Measurements from ENCODE around the gene NPAS3. TPM values are rescaled to one million over a fixed set of nuclear protein-coding genes. Genes with fewer than 3 reads are reported as not detected.

NPAS3 gene
- total and polyA plus RNA-seq, 2 of the 8 experiments (the other 6 are each of a cell fraction or from before 2014, with no cell fraction given), result 0.11 to 0.60 TPM

- Histone ChIP-seq H4K8ac (ENCODE audit: extremely low read depth, insufficient read depth, low read length) (no peak overlapping the region), H3K36me3 (ENCODE audit: control insufficient read depth in 2 of 4, insufficient read depth in 4 of 4, low read length in 3 of 4) (no peaks in the 10 kb centered on the region), H2BK12ac (ENCODE audit: low read depth, low read length) (no peak overlapping the region), H2BK5ac (ENCODE audit: low read depth, low read length) (no peak overlapping the region), H2BK15ac (ENCODE audit: low read length) (no peak overlapping the region), H4K5ac (ENCODE audit: insufficient read length, low read depth, low read length) (no peak overlapping the region), H3K4ac (replicated peaks; ENCODE audit: insufficient read length, low read depth, low read length) (no peak overlapping the region), H3K4me1 (replicated peaks in 1 of 4; ENCODE audit: control insufficient read depth in 3 of 4, insufficient read depth in 4 of 4, low read length in 3 of 4) (0 out of 7 replicates have a peak, but pooled peaks cover 0 to 2% (median 0%) of the 10 kb centered on the region in 4 experiments), H3K27me3 (replicated peaks in 1 of 4; ENCODE audit: control insufficient read depth in 3 of 4, extremely low read depth in 1 of 4, insufficient read depth in 3 of 4, low read length in 3 of 4) (no peaks in the 10 kb centered on the region), H2BK20ac (ENCODE audit: low read length) (no peak overlapping the region), H3K18ac (ENCODE audit: extremely low read depth, low read length) (no peak overlapping the region), H2AFZ (ENCODE audit: low read length) (no peak overlapping the region), H3K9ac (replicated peaks in 1 of 4; ENCODE audit: extremely low read depth in 1 of 4, low read depth in 3 of 4, low read length in 3 of 4) (no peak overlapping the region), H3K4me3 (ENCODE audit: extremely low read depth in 1 of 4, insufficient read depth in 2 of 4, low read depth in 3 of 4, low read length in 4 of 4) (no peak overlapping the region), H3K79me2 (ENCODE audit: control insufficient read depth in 1 of 2, insufficient read depth in 2 of 2, low read length in 2 of 2) (no peaks in the 10 kb centered on the region), H3K14ac (ENCODE audit: insufficient read length) (no peak overlapping the region), H3K23me2 (ENCODE audit: low read depth, low read length) (no peaks in the 10 kb centered on the region), H3K79me1 (ENCODE audit: low read depth, low read length) (no peaks in the 10 kb centered on the region), H2AK5ac (ENCODE audit: low read depth, low read length) (no peak overlapping the region), H3K4me2 (ENCODE audit: insufficient read depth in 1 of 2, low read depth in 2 of 2, low read length in 2 of 2) (no peak overlapping the region), H3K9me3 (ENCODE audit: insufficient read depth in 2 of 2, low read depth in 1 of 2, low read length in 1 of 2) (no peaks in the 10 kb centered on the region), H2BK120ac (replicated peaks; ENCODE audit: low read depth, low read length) (no peak overlapping the region), H3K23ac (ENCODE audit: insufficient read length) (no peak overlapping the region), H4K91ac (replicated peaks; ENCODE audit: insufficient read length, low read length) (no peak overlapping the region), H3K56ac (replicated peaks; ENCODE audit: insufficient read length, low read depth, low read length) (no peak overlapping the region), H4K20me1 (replicated peaks in 1 of 2; ENCODE audit: control insufficient read depth in 1 of 2, insufficient read depth in 2 of 2, low read length in 2 of 2) (no peaks in the 10 kb centered on the region), H3K27ac (ENCODE audit: low read depth, low read length) (no peak overlapping the region)
- 89% methylated on average over 4 of the region's 4 CpGs; no CpG with 5 or more reads in 1 of the 2 experiments for WGBS, 2 experiments (ENCODE audit: extremely low coverage in 1 of 2, insufficient coverage in 1 of 2, insufficient read length in 1 of 2, insufficient replicate concordance in 2 of 2, low coverage in 1 of 2, low lambda C conversion rate in 2 of 2, missing lambda C conversion rate in 1 of 2)
- POLR2A ChIA-PET (ENCODE audit: partially characterized antibody), result no interaction called here
- CTCF ChIA-PET (ENCODE audit: partially characterized antibody), result no interaction called here
- no peak for FAIRE-seq
- no peak for DNase-seq (ENCODE audit: low read depth in 1 of 2, low spot score in 2 of 2)
- TF ChIP-seq POU5F1 (IDR thresholded peaks at IDR 0.05; ENCODE audit: low read depth, low read length), result no peak
- TF ChIP-seq SP1 (IDR thresholded peaks at IDR 0.05; ENCODE audit: low read depth, low read length), result no peak
- no peak for TF ChIP-seq POLR2AphosphoS5 (IDR thresholded peaks at IDR 0.05; ENCODE audit: low read depth, low read length)
- no peak for TF ChIP-seq NRF1 (IDR thresholded peaks at IDR 0.05; ENCODE audit: low read depth, low read length)
- TF ChIP-seq SP2 (IDR thresholded peaks at IDR 0.05; ENCODE audit: low read length), result no peak
- no peak for TF ChIP-seq CTCF (IDR thresholded peaks at IDR 0.05; ENCODE audit: control extremely low read depth in 1 of 3, insufficient read depth in 1 of 3, low read depth in 1 of 3, low read length in 3 of 3)
- TF ChIP-seq, protein P1, sequence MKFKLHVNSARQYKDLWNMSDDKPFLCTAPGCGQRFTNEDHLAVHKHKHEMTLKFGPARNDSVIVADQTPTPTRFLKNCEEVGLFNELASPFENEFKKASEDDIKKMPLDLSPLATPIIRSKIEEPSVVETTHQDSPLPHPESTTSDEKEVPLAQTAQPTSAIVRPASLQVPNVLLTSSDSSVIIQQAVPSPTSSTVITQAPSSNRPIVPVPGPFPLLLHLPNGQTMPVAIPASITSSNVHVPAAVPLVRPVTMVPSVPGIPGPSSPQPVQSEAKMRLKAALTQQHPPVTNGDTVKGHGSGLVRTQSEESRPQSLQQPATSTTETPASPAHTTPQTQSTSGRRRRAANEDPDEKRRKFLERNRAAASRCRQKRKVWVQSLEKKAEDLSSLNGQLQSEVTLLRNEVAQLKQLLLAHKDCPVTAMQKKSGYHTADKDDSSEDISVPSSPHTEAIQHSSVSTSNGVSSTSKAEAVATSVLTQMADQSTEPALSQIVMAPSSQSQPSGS (IDR thresholded peaks at IDR 0.05; ENCODE audit: low read length), result no peak
- no peak for TF ChIP-seq CBX5 (IDR thresholded peaks at IDR 0.05; ENCODE audit: low read depth, low read length)
- no peak for TF ChIP-seq EZH2 (IDR thresholded peaks at IDR 0.05; ENCODE audit: low read depth, low read length, severe bottlenecking)
- no peak for TF ChIP-seq HDAC6 (IDR thresholded peaks at IDR 0.05; ENCODE audit: low read depth, low read length)
- no peak for TF ChIP-seq MAFK (IDR thresholded peaks at IDR 0.05; ENCODE audit: low read depth, low read length)
These were observed 553.8 kb downstream of the NPAS3 start for GRCh38 chr14:33492491-33492890.

Measured in H1 (cell line).